Thoracic aorta (tissue), 2 donors: ENCODE results near the gene MXRA8. TPM values are rescaled to one million over a fixed set of nuclear protein-coding genes. Genes with fewer than 3 reads are reported as not detected.

ENCODE experiments used
- ATAC-seq: fragments of 150-250 bp; one replicate; pipeline ENCODE4 v1.8.0; 2017; ENCODE audit warnings: low read depth; ENCODE audit not compliant: insufficient number of reproducible peaks, low FRiP score
- DNase-seq: peaks from one replicate; pipeline ENCODE4 v3.0.0-alpha.2; 2020; ENCODE audit warnings: low spot score
- H3K27ac ChIP-seq, 2 donors: fragments of 200-600 bp; sonication (generic); 1 replicate in 1 of 2; 2 replicates in 1 of 2; pipeline ENCODE4 v1.5.1; 2016; ENCODE audit warnings: mild to moderate bottlenecking in 2 of 2, moderate library complexity in 2 of 2
- H3K27me3 ChIP-seq: fragments of 200-600 bp; sonication (generic); replicated peaks from 2 replicates; pipeline ENCODE4 v1.6.0; 2016; ENCODE audit warnings: mild to moderate bottlenecking; ENCODE audit not compliant: insufficient read depth
- H3K36me3 ChIP-seq: fragments of 200-600 bp; sonication (generic); one replicate; pipeline ENCODE4 v1.5.1; 2016
- H3K4me1 ChIP-seq, 2 donors: fragments of 200-600 bp; sonication (generic); 1 replicate in 1 of 2; 2 replicates in 1 of 2; pipeline versions ENCODE4 v1.5.1 to v1.6.0; 2016; ENCODE audit warnings: low read depth in 2 of 2, mild to moderate bottlenecking in 1 of 2; ENCODE audit not compliant: control insufficient read depth in 1 of 2
- H3K4me3 ChIP-seq: fragments of 200-600 bp; sonication (generic); 2 replicates; pipeline ENCODE4 v1.5.1; 2016; ENCODE audit warnings: mild to moderate bottlenecking
- H3K9me3 ChIP-seq: fragments of 200-600 bp; sonication (generic); 2 replicates; pipeline ENCODE4 v1.5.1; 2016
- CTCF ChIP-seq: fragments of 200-600 bp; sonication (generic); IDR thresholded peaks from one replicate; pipeline ENCODE4 v1.5.1; 2019; ENCODE audit warnings: antibody characterized with exemption
- total RNA-seq, 2 donors: library from RNA; depleted of rRNA; stranded (reverse); fragments of >200 nt; gene quantifications; one replicate each; pipeline versions ENCODE4 v1.1.0 to v1.2.3, GENCODE V29; 2016

MXRA8 gene
- total RNA-seq, 2 donors from 2014 or later: 239 to 326 TPM

DNA sequence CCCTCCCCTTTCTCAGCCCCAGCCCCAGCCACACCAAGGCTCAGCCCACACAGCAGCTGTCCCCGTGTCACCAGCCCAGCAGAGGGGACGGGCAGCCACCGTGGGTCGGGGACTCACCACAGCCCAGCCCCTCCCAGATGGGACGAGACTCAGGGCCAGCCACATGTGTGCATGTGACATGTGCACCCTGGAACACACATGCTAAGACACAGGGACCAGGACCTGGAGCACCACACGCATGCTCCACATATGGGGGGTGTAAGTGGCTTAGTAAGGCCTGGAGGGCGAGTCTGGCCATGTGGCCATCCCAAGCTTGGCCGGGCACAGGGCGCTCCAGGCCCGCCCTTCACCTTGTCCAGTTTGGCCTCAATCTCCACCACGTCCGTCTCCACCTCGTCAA, 54.6 kb downstream of the MXRA8 start:
- DNase-seq: no peak
- H3K4me3 ChIP-seq: no peak overlapping the region
- peaks cover 29 to 31% of the 10 kb centered on the region in 2 donors for H3K4me1 ChIP-seq
- no peaks in the 10 kb centered on the region for H3K27me3 ChIP-seq
- no peaks in the 10 kb centered on the region for H3K36me3 ChIP-seq
- ATAC-seq: no peak
- no peak overlapping the region for H3K27ac ChIP-seq
- no peak for TF ChIP-seq CTCF
- H3K9me3 ChIP-seq: no peaks in the 10 kb centered on the region

DNA sequence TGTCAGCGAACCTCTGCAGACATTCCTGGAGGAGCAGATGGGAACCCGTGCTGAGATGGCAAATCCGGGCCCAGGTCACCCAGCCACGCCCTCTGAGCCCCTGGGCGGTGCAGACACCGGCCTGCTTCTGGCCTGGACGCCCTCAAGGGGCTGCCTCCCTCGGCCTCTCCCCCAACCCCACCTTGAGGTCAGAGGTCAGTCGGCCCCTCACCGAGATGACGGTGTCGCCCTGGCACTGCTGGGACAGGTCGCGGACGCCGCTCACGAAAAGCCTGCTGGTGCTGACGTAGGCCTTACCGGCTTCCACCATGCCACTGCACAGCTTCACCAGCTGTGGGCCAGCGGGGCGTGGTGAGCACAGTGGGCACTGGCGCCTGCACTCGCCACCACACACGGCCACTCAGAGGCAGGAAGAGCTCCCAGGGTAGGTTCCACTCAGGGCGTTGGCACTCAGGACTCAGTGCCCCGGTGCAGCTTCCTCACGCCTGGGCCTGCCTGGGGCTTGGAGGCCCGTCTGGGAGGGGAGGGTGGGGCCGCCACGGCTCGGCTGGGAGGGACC, 55.3 kb downstream of the MXRA8 start:
- Histone ChIP-seq H3K27me3 (no peaks in the 10 kb centered on the region), H3K4me3 (no peak overlapping the region), H3K36me3 (no peaks in the 10 kb centered on the region), H3K27ac (no peak overlapping the region), H3K4me1 (peaks cover 29 to 31% of the 10 kb centered on the region in 2 donors), H3K9me3 (no peaks in the 10 kb centered on the region)
- TF ChIP-seq CTCF: no peak
- DNase-seq (no peak), ATAC-seq (no peak)

Other genes starting within 250 kb of the MXRA8 start
- gene C1orf159, start 242.5 kb downstream of the MXRA8 start, total RNA-seq: 10 to 100 TPM; 10.8 to 21.2 TPM
- not detected for gene TTLL10, start 184.7 kb downstream of the MXRA8 start, total RNA-seq
- gene TNFRSF18, start 152.0 kb downstream of the MXRA8 start, total RNA-seq: 1 to 10 TPM in 1 of 2 donors, not detected in 1; 1.3 TPM
- 1 to 10 TPM in 1 of 2 donors, not detected in 1; 1.8 TPM for gene TNFRSF4, start 144.4 kb downstream of the MXRA8 start, total RNA-seq
- 100 to 1,000 TPM; 157 to 230 TPM for gene SDF4, start 126.6 kb downstream of the MXRA8 start, total RNA-seq
- 10 to 100 TPM; 15.5 to 25.3 TPM for gene B3GALT6, start 126.3 kb downstream of the MXRA8 start, total RNA-seq
- gene C1QTNF12, start 111.8 kb downstream of the MXRA8 start, total RNA-seq: 10 to 100 TPM in 1 of 2 donors, 1 to 10 TPM in 1; 2.9 to 12.5 TPM
- 10 to 100 TPM; 43.5 to 57.7 TPM for gene UBE2J2, start 84.7 kb downstream of the MXRA8 start, total RNA-seq
- 10 to 100 TPM in 1 of 2 donors, 1 to 10 TPM in 1; 1.8 to 10.3 TPM for gene SCNN1D, start 78.1 kb downstream of the MXRA8 start, total RNA-seq
- 100 to 1,000 TPM in 1 of 2 donors, 10 to 100 TPM in 1; 41.6 to 121 TPM for gene ACAP3, start 50.6 kb downstream of the MXRA8 start, total RNA-seq
- 10 to 100 TPM; 22.1 to 22.6 TPM for gene PUSL1, start 50.0 kb downstream of the MXRA8 start, total RNA-seq
- gene INTS11, start 33.9 kb downstream of the MXRA8 start, total RNA-seq: 100 to 1,000 TPM; 192 to 195 TPM
- 10 to 100 TPM; 16.4 to 26.3 TPM for gene CPTP, start 33.8 kb downstream of the MXRA8 start, total RNA-seq
- under 1 TPM in 1 of 2 donors, not detected in 1; 0.14 TPM for gene TAS1R3, start 27.3 kb downstream of the MXRA8 start, total RNA-seq
- 100 to 1,000 TPM in 1 of 2 donors, 10 to 100 TPM in 1; 66.2 to 101 TPM for gene DVL1, start 9.1 kb downstream of the MXRA8 start, total RNA-seq
- gene AURKAIP1, start 16.7 kb upstream of the MXRA8 start, total RNA-seq: 10 to 100 TPM; 43.5 to 94.5 TPM
- gene CCNL2, start 40.8 kb upstream of the MXRA8 start, total RNA-seq: 100 to 1,000 TPM; 214 to 313 TPM
- gene MRPL20, start 48.7 kb upstream of the MXRA8 start, total RNA-seq: 100 to 1,000 TPM in 1 of 2 donors, 10 to 100 TPM in 1; 96.9 to 121 TPM
- gene ANKRD65, start 62.7 kb upstream of the MXRA8 start, total RNA-seq: under 1 TPM in 1 of 2 donors, not detected in 1; 0.68 TPM
- gene VWA1, start 77.1 kb upstream of the MXRA8 start, total RNA-seq: 10 to 100 TPM; 21.7 to 23.6 TPM
- under 1 TPM in 1 of 2 donors, not detected in 1; 0.27 TPM for gene ATAD3C, start 91.1 kb upstream of the MXRA8 start, total RNA-seq
- gene ATAD3B, start 113.2 kb upstream of the MXRA8 start, total RNA-seq: 10 to 100 TPM; 15.4 to 30.9 TPM
- 10 to 100 TPM; 16.7 to 17.6 TPM for gene ATAD3A, start 153.6 kb upstream of the MXRA8 start, total RNA-seq
- gene TMEM240, start 182.1 kb upstream of the MXRA8 start, total RNA-seq: 10 to 100 TPM; 11.1 TPM
- gene SSU72, start 216.3 kb upstream of the MXRA8 start, total RNA-seq: 10 to 100 TPM; 80.4 to 90.2 TPM
- gene FNDC10, start 241.6 kb upstream of the MXRA8 start, total RNA-seq: 1 to 10 TPM in 1 of 2 donors, under 1 TPM in 1; 0.54 to 2.7 TPM